HepG2 (cell line): ENCODE results near the gene TMEM107. TPM values are rescaled to one million over a fixed set of nuclear protein-coding genes. Genes with fewer than 3 reads are reported as not detected.

Source experiments
- GTF2F1 ChIP-seq: fragments of 150-350 bp; IDR thresholded peaks from 2 replicates; pipeline ENCODE4 v1.6.1; 2014; ENCODE audit warnings: low read length
- HNF4A ChIP-seq: sonication (generic); formaldehyde crosslinking; IDR thresholded peaks from 2 replicates; pipeline ENCODE4 v1.4.0; 2020; ENCODE audit warnings: missing genetic modification reagents
- HOXD1 ChIP-seq: sonication (generic); formaldehyde crosslinking; IDR thresholded peaks from 2 replicates; pipeline ENCODE4 v1.5.0; 2020; ENCODE audit warnings: missing genetic modification reagents
- SCMH1 ChIP-seq: sonication (generic); formaldehyde crosslinking; IDR thresholded peaks from 2 replicates; pipeline ENCODE4 v1.9.0; 2021; ENCODE audit warnings: missing genetic modification reagents, mild to moderate bottlenecking, borderline replicate concordance
- ZNF619 ChIP-seq: sonication (generic); formaldehyde crosslinking; IDR thresholded peaks from 2 replicates; pipeline ENCODE4 v1.4.0; 2020; ENCODE audit warnings: mild to moderate bottlenecking, missing genetic modification reagents
- ZSCAN31 ChIP-seq: sonication (generic); formaldehyde crosslinking; IDR thresholded peaks from 2 replicates; pipeline ENCODE4 v1.5.0; 2020; ENCODE audit warnings: low read depth, mild to moderate bottlenecking, missing genetic modification reagents
- polyA plus RNA-seq, 8 experiments: library from polyadenylated mRNA; depleted of rRNA in 3 of 8; stranded (reverse) in 7 of 8; unstranded in 1 of 8; fragments of >200 nt; fragmentation: Illumina TruSeq in 4 of 8; extraction: Trizol in 4 of 8; gene quantifications; 2 replicates each; pipeline versions ENCODE4 v1.2.1 to v1.2.3, GENCODE V29; 2011 to 2016; ENCODE audit warnings: low read depth in 4 of 8, missing spikeins in 1 of 8, mixed read lengths in 1 of 8; ENCODE audit not compliant: insufficient read depth in 1 of 8
- total RNA-seq, 5 experiments: library from RNA; depleted of rRNA; stranded (reverse); fragments of >200 nt; fragmentation: Illumina TruSeq; extraction: Trizol; gene quantifications; 2 replicates each; pipeline ENCODE4 v1.2.3, GENCODE V29; 2016; ENCODE audit warnings: low read depth in 1 of 5
- TF ChIP-seq, protein P1 (sequence below), 2 experiments: sonication (generic) in 1 of 2; formaldehyde crosslinking in 1 of 2; IDR thresholded peaks; 2 replicates each; pipeline versions ENCODE4 v1.6.1 to v1.9.0; 2014 to 2022; ENCODE audit warnings: antibody characterized with exemption in 1 of 2, borderline replicate concordance in 1 of 2, inconsistent platforms in 1 of 2, low read depth in 1 of 2, missing genetic modification reagents in 1 of 2
- TF ChIP-seq, protein P2 (sequence below): IDR thresholded peaks from 2 replicates; pipeline ENCODE4 v1.6.1; 2018; ENCODE audit warnings: missing genetic modification reagents, mild to moderate bottlenecking, missing compliant biosample characterization
- TF ChIP-seq, protein P3 (sequence below): sonication (generic); formaldehyde crosslinking; IDR thresholded peaks from 2 replicates; pipeline ENCODE4 v1.4.0; 2020; ENCODE audit warnings: missing genetic modification reagents
- TF ChIP-seq, protein P4 (sequence below): sonication (generic); formaldehyde crosslinking; IDR thresholded peaks from 2 replicates; pipeline ENCODE4 v1.4.0; 2020; ENCODE audit warnings: mild to moderate bottlenecking, missing genetic modification reagents
- TF ChIP-seq, protein P5 (sequence below): sonication (generic); formaldehyde crosslinking; IDR thresholded peaks from 2 replicates; pipeline ENCODE4 v1.8.1; 2023; ENCODE audit warnings: mild to moderate bottlenecking, missing genetic modification reagents, borderline replicate concordance

The TMEM107 gene
- total and polyA plus RNA-seq, 2 of the 13 experiments (the other 11 are each of a cell fraction or from before 2014, with no cell fraction given) = 7.2 to 15.3 TPM

DNA sequence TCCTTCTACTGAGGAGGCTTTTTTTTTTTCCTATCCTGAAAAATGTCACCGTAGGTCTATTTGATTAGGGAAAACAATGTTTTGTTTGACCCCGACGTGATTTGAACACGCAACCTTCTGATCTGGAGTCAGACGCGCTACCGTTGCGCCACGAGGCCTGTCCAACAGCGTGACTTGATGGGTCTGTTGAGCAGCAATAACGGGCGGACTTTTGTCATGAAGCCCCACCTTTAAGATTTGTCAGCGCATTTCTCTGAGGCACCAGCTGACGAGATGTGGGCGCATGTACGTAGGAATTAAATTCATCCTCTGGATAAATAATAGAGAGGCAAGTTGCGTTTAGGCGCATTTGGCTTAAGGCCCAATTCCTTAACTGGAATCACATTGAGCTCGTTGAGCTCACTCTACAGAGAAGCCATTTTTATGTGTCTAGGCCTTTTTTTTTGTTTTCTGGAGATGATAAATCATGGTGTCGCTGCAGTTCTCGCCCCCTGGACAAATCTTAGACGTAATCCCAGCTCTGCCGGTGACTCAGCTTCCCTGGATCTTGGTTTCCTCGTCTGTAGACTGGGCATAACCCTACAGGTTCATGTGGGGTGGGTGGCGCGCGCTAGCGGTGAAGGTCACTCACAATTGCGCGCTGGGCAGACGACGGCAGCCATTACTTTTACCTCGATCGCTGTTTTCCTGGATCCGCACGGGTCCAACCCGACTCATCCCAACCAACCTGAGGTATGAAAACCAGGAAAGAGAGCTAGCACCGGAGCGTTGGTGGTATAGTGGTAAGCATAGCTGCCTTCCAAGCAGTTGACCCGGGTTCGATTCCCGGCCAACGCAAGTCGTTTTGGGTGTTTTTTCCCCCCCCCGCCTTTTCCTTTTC, 44.8 kb upstream of the TMEM107 start (continued):
- TF ChIP-seq, protein P1, sequence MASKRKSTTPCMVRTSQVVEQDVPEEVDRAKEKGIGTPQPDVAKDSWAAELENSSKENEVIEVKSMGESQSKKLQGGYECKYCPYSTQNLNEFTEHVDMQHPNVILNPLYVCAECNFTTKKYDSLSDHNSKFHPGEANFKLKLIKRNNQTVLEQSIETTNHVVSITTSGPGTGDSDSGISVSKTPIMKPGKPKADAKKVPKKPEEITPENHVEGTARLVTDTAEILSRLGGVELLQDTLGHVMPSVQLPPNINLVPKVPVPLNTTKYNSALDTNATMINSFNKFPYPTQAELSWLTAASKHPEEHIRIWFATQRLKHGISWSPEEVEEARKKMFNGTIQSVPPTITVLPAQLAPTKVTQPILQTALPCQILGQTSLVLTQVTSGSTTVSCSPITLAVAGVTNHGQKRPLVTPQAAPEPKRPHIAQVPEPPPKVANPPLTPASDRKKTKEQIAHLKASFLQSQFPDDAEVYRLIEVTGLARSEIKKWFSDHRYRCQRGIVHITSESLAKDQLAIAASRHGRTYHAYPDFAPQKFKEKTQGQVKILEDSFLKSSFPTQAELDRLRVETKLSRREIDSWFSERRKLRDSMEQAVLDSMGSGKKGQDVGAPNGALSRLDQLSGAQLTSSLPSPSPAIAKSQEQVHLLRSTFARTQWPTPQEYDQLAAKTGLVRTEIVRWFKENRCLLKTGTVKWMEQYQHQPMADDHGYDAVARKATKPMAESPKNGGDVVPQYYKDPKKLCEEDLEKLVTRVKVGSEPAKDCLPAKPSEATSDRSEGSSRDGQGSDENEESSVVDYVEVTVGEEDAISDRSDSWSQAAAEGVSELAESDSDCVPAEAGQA (IDR thresholded peaks at IDR 0.05; ENCODE audit: low read depth) = peak; percentile 47; the same call in 1 of the 2 replicates
- TF ChIP-seq, protein P1 (CRISPR knock-in tag; IDR thresholded peaks at IDR 0.05; ENCODE audit: borderline replicate concordance) = no peak; the same call in 1 of the 2 replicates
- TF ChIP-seq, protein P2, sequence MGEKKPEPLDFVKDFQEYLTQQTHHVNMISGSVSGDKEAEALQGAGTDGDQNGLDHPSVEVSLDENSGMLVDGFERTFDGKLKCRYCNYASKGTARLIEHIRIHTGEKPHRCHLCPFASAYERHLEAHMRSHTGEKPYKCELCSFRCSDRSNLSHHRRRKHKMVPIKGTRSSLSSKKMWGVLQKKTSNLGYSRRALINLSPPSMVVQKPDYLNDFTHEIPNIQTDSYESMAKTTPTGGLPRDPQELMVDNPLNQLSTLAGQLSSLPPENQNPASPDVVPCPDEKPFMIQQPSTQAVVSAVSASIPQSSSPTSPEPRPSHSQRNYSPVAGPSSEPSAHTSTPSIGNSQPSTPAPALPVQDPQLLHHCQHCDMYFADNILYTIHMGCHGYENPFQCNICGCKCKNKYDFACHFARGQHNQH = peak; percentile 83; the same call in 1 of the 2 replicates
- TF ChIP-seq HNF4A (peak; percentile 59), SCMH1 (CRISPR knock-in tag) (no peak), ZNF619 (CRISPR knock-in tag) (no peak), GTF2F1 (no peak), HOXD1 (no peak), ZSCAN31 (CRISPR knock-in tag) (0 out of 2 replicates have a peak, but pooled peaks have one; percentile 51)
- TF ChIP-seq, protein P3, sequence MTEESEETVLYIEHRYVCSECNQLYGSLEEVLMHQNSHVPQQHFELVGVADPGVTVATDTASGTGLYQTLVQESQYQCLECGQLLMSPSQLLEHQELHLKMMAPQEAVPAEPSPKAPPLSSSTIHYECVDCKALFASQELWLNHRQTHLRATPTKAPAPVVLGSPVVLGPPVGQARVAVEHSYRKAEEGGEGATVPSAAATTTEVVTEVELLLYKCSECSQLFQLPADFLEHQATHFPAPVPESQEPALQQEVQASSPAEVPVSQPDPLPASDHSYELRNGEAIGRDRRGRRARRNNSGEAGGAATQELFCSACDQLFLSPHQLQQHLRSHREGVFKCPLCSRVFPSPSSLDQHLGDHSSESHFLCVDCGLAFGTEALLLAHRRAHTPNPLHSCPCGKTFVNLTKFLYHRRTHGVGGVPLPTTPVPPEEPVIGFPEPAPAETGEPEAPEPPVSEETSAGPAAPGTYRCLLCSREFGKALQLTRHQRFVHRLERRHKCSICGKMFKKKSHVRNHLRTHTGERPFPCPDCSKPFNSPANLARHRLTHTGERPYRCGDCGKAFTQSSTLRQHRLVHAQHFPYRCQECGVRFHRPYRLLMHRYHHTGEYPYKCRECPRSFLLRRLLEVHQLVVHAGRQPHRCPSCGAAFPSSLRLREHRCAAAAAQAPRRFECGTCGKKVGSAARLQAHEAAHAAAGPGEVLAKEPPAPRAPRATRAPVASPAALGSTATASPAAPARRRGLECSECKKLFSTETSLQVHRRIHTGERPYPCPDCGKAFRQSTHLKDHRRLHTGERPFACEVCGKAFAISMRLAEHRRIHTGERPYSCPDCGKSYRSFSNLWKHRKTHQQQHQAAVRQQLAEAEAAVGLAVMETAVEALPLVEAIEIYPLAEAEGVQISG (CRISPR knock-in tag) = peak; percentile 50
- TF ChIP-seq, protein P4, sequence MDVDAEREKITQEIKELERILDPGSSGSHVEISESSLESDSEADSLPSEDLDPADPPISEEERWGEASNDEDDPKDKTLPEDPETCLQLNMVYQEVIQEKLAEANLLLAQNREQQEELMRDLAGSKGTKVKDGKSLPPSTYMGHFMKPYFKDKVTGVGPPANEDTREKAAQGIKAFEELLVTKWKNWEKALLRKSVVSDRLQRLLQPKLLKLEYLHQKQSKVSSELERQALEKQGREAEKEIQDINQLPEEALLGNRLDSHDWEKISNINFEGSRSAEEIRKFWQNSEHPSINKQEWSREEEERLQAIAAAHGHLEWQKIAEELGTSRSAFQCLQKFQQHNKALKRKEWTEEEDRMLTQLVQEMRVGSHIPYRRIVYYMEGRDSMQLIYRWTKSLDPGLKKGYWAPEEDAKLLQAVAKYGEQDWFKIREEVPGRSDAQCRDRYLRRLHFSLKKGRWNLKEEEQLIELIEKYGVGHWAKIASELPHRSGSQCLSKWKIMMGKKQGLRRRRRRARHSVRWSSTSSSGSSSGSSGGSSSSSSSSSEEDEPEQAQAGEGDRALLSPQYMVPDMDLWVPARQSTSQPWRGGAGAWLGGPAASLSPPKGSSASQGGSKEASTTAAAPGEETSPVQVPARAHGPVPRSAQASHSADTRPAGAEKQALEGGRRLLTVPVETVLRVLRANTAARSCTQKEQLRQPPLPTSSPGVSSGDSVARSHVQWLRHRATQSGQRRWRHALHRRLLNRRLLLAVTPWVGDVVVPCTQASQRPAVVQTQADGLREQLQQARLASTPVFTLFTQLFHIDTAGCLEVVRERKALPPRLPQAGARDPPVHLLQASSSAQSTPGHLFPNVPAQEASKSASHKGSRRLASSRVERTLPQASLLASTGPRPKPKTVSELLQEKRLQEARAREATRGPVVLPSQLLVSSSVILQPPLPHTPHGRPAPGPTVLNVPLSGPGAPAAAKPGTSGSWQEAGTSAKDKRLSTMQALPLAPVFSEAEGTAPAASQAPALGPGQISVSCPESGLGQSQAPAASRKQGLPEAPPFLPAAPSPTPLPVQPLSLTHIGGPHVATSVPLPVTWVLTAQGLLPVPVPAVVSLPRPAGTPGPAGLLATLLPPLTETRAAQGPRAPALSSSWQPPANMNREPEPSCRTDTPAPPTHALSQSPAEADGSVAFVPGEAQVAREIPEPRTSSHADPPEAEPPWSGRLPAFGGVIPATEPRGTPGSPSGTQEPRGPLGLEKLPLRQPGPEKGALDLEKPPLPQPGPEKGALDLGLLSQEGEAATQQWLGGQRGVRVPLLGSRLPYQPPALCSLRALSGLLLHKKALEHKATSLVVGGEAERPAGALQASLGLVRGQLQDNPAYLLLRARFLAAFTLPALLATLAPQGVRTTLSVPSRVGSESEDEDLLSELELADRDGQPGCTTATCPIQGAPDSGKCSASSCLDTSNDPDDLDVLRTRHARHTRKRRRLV = peak; percentile 36; the same call in 1 of the 2 replicates
- TF ChIP-seq, protein P5, sequence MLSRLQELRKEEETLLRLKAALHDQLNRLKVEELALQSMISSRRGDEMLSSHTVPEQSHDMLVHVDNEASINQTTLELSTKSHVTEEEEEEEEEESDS (CRISPR knock-in tag) = peak; percentile 56; the same call in 1 of the 2 replicates
